ENCODE results near the gene DHDDS. TPM values are rescaled to one million over a fixed set of nuclear protein-coding genes. Genes with fewer than 3 reads are reported as not detected.

Gene DHDDS
- total RNA-seq, 1 experiment from 2014 or later: 56.7 TPM

- no peak for ATAC-seq
- Histone ChIP-seq H3K4me3 (ENCODE audit: low read depth in 2 of 2, low read length in 2 of 2) (no peak overlapping the region), H3K36me3 (ENCODE audit: control insufficient read depth, insufficient read depth, low read length) (no peaks in the 10 kb centered on the region), H3K27ac (ENCODE audit: low read length) (no peak overlapping the region), H3K27me3 (ENCODE audit: control insufficient read depth, insufficient read depth, low read length) (no peaks in the 10 kb centered on the region), H3K9me3 (ENCODE audit: control insufficient read depth, insufficient read depth, low read depth, low read length) (no peaks in the 10 kb centered on the region), H3K4me1 (ENCODE audit: control insufficient read depth, insufficient read depth, low read length) (no peaks in the 10 kb centered on the region)
- BruUV-seq (replicated peaks): no TSS peak
- ChIA-PET POLR2A (no interaction called here), CTCF (no interaction called here)
- DNase-seq (ENCODE audit: low read depth, low spot score): no peak
- intact Hi-C loops (cut with micrococcal nuclease; ENCODE audit: unreplicated experiment) (no loop called here), in situ Hi-C loops (cut with HindIII; ENCODE audit: low pct_unique_long_range_greater_than_20kb, low sequenced_read_pairs) (no loop called here)
- TF ChIP-seq POLR2AphosphoS5 (IDR thresholded peaks at IDR 0.05; ENCODE audit: low read depth, low read length) (no peak), REST (IDR thresholded peaks at IDR 0.05; ENCODE audit: insufficient read depth in 1 of 2, low read depth in 2 of 2, low read length in 1 of 2) (no peak), TCF7L2 (IDR thresholded peaks at IDR 0.05; ENCODE audit: low read depth, low read length) (no peak), CTCF (IDR thresholded peaks at IDR 0.05) (no peak), SIN3A (IDR thresholded peaks at IDR 0.05; ENCODE audit: borderline replicate concordance, insufficient read depth, low read depth, low read length) (no peak)
These were observed 17.7 kb downstream of the DHDDS start for GRCh38 chr1:26449868-26450267.

- ATAC-seq: no peak
- H3K36me3 ChIP-seq (ENCODE audit: control insufficient read depth, insufficient read depth, low read length): no peaks in the 10 kb centered on the region
- no peak overlapping the region for H3K27ac ChIP-seq (ENCODE audit: low read length)
- no peak for DNase-seq (ENCODE audit: low read depth, low spot score)
- BruUV-seq (replicated peaks): no TSS peak
- H3K27me3 ChIP-seq (ENCODE audit: control insufficient read depth, insufficient read depth, low read length): no peaks in the 10 kb centered on the region
- in situ Hi-C loops (cut with HindIII; ENCODE audit: low pct_unique_long_range_greater_than_20kb, low sequenced_read_pairs): no loop called here
- no peaks in the 10 kb centered on the region for H3K4me1 ChIP-seq (ENCODE audit: control insufficient read depth, insufficient read depth, low read length)
- no peak overlapping the region for H3K4me3 ChIP-seq (ENCODE audit: low read depth in 2 of 2, low read length in 2 of 2)
- POLR2A ChIA-PET: no interaction called here
- TF ChIP-seq POLR2AphosphoS5 (IDR thresholded peaks at IDR 0.05; ENCODE audit: low read depth, low read length) (no peak), TCF7L2 (IDR thresholded peaks at IDR 0.05; ENCODE audit: low read depth, low read length) (no peak), REST (IDR thresholded peaks at IDR 0.05; ENCODE audit: insufficient read depth in 1 of 2, low read depth in 2 of 2, low read length in 1 of 2) (no peak), SIN3A (IDR thresholded peaks at IDR 0.05; ENCODE audit: borderline replicate concordance, insufficient read depth, low read depth, low read length) (no peak), CTCF (IDR thresholded peaks at IDR 0.05) (no peak)
- CTCF ChIA-PET: no interaction called here
- no peaks in the 10 kb centered on the region for H3K9me3 ChIP-seq (ENCODE audit: control insufficient read depth, insufficient read depth, low read depth, low read length)
- intact Hi-C loops (cut with micrococcal nuclease; ENCODE audit: unreplicated experiment): no loop called here
These were observed 18.8 kb downstream of the DHDDS start for GRCh38 chr1:26450908-26451307.
